H1 (cell line): ENCODE data around the gene C7orf25. TPM values are rescaled to one million over a fixed set of nuclear protein-coding genes. Genes with fewer than 3 reads are reported as not detected.

Experiments
- CTCF ChIA-PET: fragments of 300-600 bp; sonication (Branson Sonifier 250); formaldehyde crosslinking; loops from one replicate; lab custom pipeline; 2021; ENCODE audit not compliant: partially characterized antibody; lab: Charles Lee
- POLR2A ChIA-PET: fragments of 300-600 bp; sonication (Branson Sonifier 250); formaldehyde crosslinking; loops from one replicate; lab custom pipeline; 2021; ENCODE audit warnings: inconsistent platforms; ENCODE audit not compliant: partially characterized antibody; lab: Charles Lee
- DNase-seq, 2 experiments: peaks; one replicate each; pipeline versions ENCODE4 v3.0.0 to v3.0.0-alpha.2; 2010 to 2022; ENCODE audit warnings: low spot score in 2 of 2, low read depth in 1 of 2, mixed read lengths in 1 of 2
- FAIRE-seq: peaks from 2 replicates; lab custom pipeline; 2011; peaks lifted over from hg19 to GRCh38; lab: Jason Lieb, UNC
- H2AFZ ChIP-seq: 2 replicates; pipeline ENCODE4 v1.8.1; 2012; ENCODE audit warnings: low read length, inconsistent platforms
- H2AK5ac ChIP-seq: 2 replicates; pipeline ENCODE4 v1.6.1; 2013; ENCODE audit warnings: low read depth, low read length
- H2BK120ac ChIP-seq: replicated peaks from 2 replicates; pipeline ENCODE3; 2013; ENCODE audit warnings: low read depth, low read length, inconsistent platforms
- H2BK12ac ChIP-seq: 2 replicates; pipeline ENCODE4 v1.6.1; 2013; ENCODE audit warnings: low read depth, low read length
- H2BK15ac ChIP-seq: 2 replicates; pipeline ENCODE4 v1.6.1; 2013; ENCODE audit warnings: low read length
- H2BK20ac ChIP-seq: 2 replicates; pipeline ENCODE4 v1.6.1; 2013; ENCODE audit warnings: low read length
- H2BK5ac ChIP-seq: 2 replicates; pipeline ENCODE4 v1.6.1; 2013; ENCODE audit warnings: low read depth, low read length
- H3K14ac ChIP-seq: 2 replicates; pipeline ENCODE4 v1.6.1; 2013; ENCODE audit warnings: inconsistent platforms; ENCODE audit not compliant: insufficient read length
- H3K18ac ChIP-seq: 2 replicates; pipeline ENCODE4 v1.6.1; 2013; ENCODE audit warnings: low read length; ENCODE audit errors: extremely low read depth
- H3K23ac ChIP-seq: 2 replicates; pipeline ENCODE4 v1.6.1; 2013; ENCODE audit warnings: inconsistent platforms; ENCODE audit not compliant: insufficient read length
- H3K23me2 ChIP-seq: 2 replicates; pipeline ENCODE4 v1.6.1; 2013; ENCODE audit warnings: low read depth, low read length
- H3K27ac ChIP-seq: 2 replicates; pipeline ENCODE4 v1.6.1; 2011; ENCODE audit warnings: low read depth, low read length, inconsistent platforms
- H3K27me3 ChIP-seq, 4 experiments: replicated peaks in 1 of 4; 1 replicate in 1 of 4; 2 replicates in 3 of 4; pipeline versions ENCODE4 v1.6.1 to v1.8.1; 2011 to 2013; ENCODE audit warnings: low read length in 3 of 4, mild to moderate bottlenecking in 3 of 4, inconsistent platforms in 2 of 4, mixed read lengths in 2 of 4, moderate library complexity in 1 of 4; ENCODE audit not compliant: control insufficient read depth in 3 of 4, insufficient read depth in 3 of 4; ENCODE audit errors: extremely low read depth in 1 of 4
- H3K36me3 ChIP-seq, 4 experiments: 2 replicates each; pipeline versions ENCODE4 v1.6.1 to v1.8.1; 2011 to 2013; ENCODE audit warnings: mild to moderate bottlenecking in 4 of 4, low read length in 3 of 4, moderate library complexity in 2 of 4, control low read depth in 1 of 4, inconsistent platforms in 1 of 4; ENCODE audit not compliant: insufficient read depth in 4 of 4, control insufficient read depth in 2 of 4
- H3K4ac ChIP-seq: replicated peaks from 2 replicates; pipeline ENCODE3; 2013; ENCODE audit warnings: low read length, low read depth, mixed read lengths, inconsistent platforms; ENCODE audit not compliant: insufficient read length
- H3K4me1 ChIP-seq, 4 experiments: replicated peaks in 1 of 4; 1 replicate in 1 of 4; 2 replicates in 3 of 4; pipeline versions ENCODE4 v1.6.1 to v1.8.1; 2011 to 2013; ENCODE audit warnings: low read length in 3 of 4, inconsistent platforms in 2 of 4, mixed read lengths in 1 of 4; ENCODE audit not compliant: insufficient read depth in 4 of 4, control insufficient read depth in 3 of 4
- H3K4me2 ChIP-seq, 2 experiments: 2 replicates each; pipeline versions ENCODE4 v1.6.1 to v1.8.1; 2011 to 2013; ENCODE audit warnings: low read depth in 2 of 2, low read length in 2 of 2, control low read depth in 1 of 2, inconsistent platforms in 1 of 2, mild to moderate bottlenecking in 1 of 2; ENCODE audit not compliant: insufficient read depth in 1 of 2
- H3K4me3 ChIP-seq, 4 experiments: fragments of 200-600, 300-600 bp in 1 of 4; sonication (generic), shearing (Covaris generic), sonication (Bioruptor Twin) in 1 of 4; 2 replicates each; pipeline versions ENCODE4 v1.5.1 to v1.8.1; 2011 to 2016; ENCODE audit warnings: low read length in 4 of 4, low read depth in 3 of 4, control low read depth in 2 of 4, inconsistent platforms in 2 of 4, mild to moderate bottlenecking in 2 of 4, mixed read lengths in 1 of 4, moderate library complexity in 1 of 4; ENCODE audit not compliant: insufficient read depth in 2 of 4; ENCODE audit errors: extremely low read depth in 1 of 4
- H3K56ac ChIP-seq: replicated peaks from 2 replicates; pipeline ENCODE3; 2013; ENCODE audit warnings: low read depth, mild to moderate bottlenecking, mixed read lengths, low read length, inconsistent platforms; ENCODE audit not compliant: insufficient read length
- H3K79me1 ChIP-seq: 2 replicates; pipeline ENCODE4 v1.6.1; 2013; ENCODE audit warnings: low read depth, low read length, control low read depth
- H3K79me2 ChIP-seq, 2 experiments: 2 replicates each; pipeline versions ENCODE4 v1.6.1 to v1.8.1; 2012 to 2013; ENCODE audit warnings: low read length in 2 of 2, mild to moderate bottlenecking in 2 of 2, inconsistent platforms in 1 of 2; ENCODE audit not compliant: insufficient read depth in 2 of 2, control insufficient read depth in 1 of 2
- H3K9ac ChIP-seq, 4 experiments: replicated peaks in 1 of 4; 1 replicate in 1 of 4; 2 replicates in 3 of 4; pipeline versions ENCODE4 v1.6.1 to v1.8.1; 2011 to 2013; ENCODE audit warnings: low read depth in 3 of 4, low read length in 3 of 4, control low read depth in 2 of 4, mild to moderate bottlenecking in 2 of 4, moderate library complexity in 2 of 4, inconsistent platforms in 1 of 4; ENCODE audit errors: extremely low read depth in 1 of 4
- H3K9me3 ChIP-seq, 2 experiments: 2 replicates each; pipeline versions ENCODE4 v1.6.1 to v1.8.1; 2012 to 2013; ENCODE audit warnings: mild to moderate bottlenecking in 2 of 2, moderate library complexity in 2 of 2, control low read depth in 1 of 2, inconsistent platforms in 1 of 2, low read depth in 1 of 2, low read length in 1 of 2, mixed read lengths in 1 of 2; ENCODE audit not compliant: insufficient read depth in 2 of 2
- H4K20me1 ChIP-seq, 2 experiments: replicated peaks in 1 of 2; 2 replicates each; pipeline versions ENCODE3 to v1.8.1; 2011 to 2013; ENCODE audit warnings: inconsistent platforms in 2 of 2, low read length in 2 of 2, mild to moderate bottlenecking in 1 of 2; ENCODE audit not compliant: insufficient read depth in 2 of 2, control insufficient read depth in 1 of 2
- H4K5ac ChIP-seq: 2 replicates; pipeline ENCODE4 v1.6.1; 2013; ENCODE audit warnings: low read length, low read depth, mixed read lengths, inconsistent platforms; ENCODE audit not compliant: insufficient read length
- H4K8ac ChIP-seq: 2 replicates; pipeline ENCODE4 v1.8.0; 2013; ENCODE audit warnings: mild to moderate bottlenecking, moderate library complexity, low read length, inconsistent platforms; ENCODE audit not compliant: insufficient read depth; ENCODE audit errors: extremely low read depth
- H4K91ac ChIP-seq: replicated peaks from 2 replicates; pipeline ENCODE3; 2013; ENCODE audit warnings: low read length, mixed read lengths, inconsistent platforms; ENCODE audit not compliant: insufficient read length
- ASH2L ChIP-seq: fragments of 200-600, 300-600 bp; sonication (generic); IDR thresholded peaks from one replicate; pipeline ENCODE4 v1.7.1; 2017; ENCODE audit warnings: low read length
- CBX8 ChIP-seq: fragments of 300-800, 300-1000 bp; sonication (generic); IDR thresholded peaks from 2 replicates; pipeline ENCODE4 v1.7.1; 2016; ENCODE audit warnings: low read depth, low read length, borderline replicate concordance
- CHD1 ChIP-seq: IDR thresholded peaks from 2 replicates; pipeline ENCODE4 v1.6.1; 2012; ENCODE audit warnings: low read depth, low read length, improper control_type of control experiment
- EP300 ChIP-seq, 2 experiments: IDR thresholded peaks; 1 replicate in 1 of 2; 2 replicates in 1 of 2; pipeline ENCODE4 v1.6.1; 2011 to 2012; ENCODE audit warnings: low read depth in 2 of 2, low read length in 2 of 2, mild to moderate bottlenecking in 2 of 2, borderline replicate concordance in 1 of 2, inconsistent platforms in 1 of 2, moderate library complexity in 1 of 2
- FOSL1 ChIP-seq: IDR thresholded peaks from 2 replicates; pipeline ENCODE4 v1.6.1; 2011; ENCODE audit warnings: mild to moderate bottlenecking, low read depth, low read length, moderate library complexity; ENCODE audit not compliant: insufficient read depth
- JUN ChIP-seq: IDR thresholded peaks from 2 replicates; pipeline ENCODE4 v1.6.1; 2011; ENCODE audit warnings: low read depth, mild to moderate bottlenecking, improper control_type of control experiment, low read length
- KDM5A ChIP-seq: fragments of 200-600 bp; IDR thresholded peaks from 2 replicates; pipeline ENCODE4 v1.7.1; 2012; ENCODE audit warnings: mild to moderate bottlenecking, low read length, inconsistent platforms, mixed read lengths
- POLR2A ChIP-seq, 2 experiments: IDR thresholded peaks; 1 replicate in 1 of 2; 2 replicates in 1 of 2; pipeline ENCODE4 v1.6.1; 2011; ENCODE audit warnings: low read depth in 2 of 2, low read length in 2 of 2, mild to moderate bottlenecking in 2 of 2; ENCODE audit errors: control extremely low read depth in 1 of 2
- RXRA ChIP-seq: IDR thresholded peaks from 2 replicates; pipeline ENCODE4 v1.6.1; 2011; ENCODE audit warnings: low read depth, mild to moderate bottlenecking, low read length, moderate library complexity; ENCODE audit not compliant: insufficient read depth
- SP4 ChIP-seq: IDR thresholded peaks from 2 replicates; pipeline ENCODE4 v1.6.1; 2012; ENCODE audit warnings: low read length, inconsistent platforms
- WGBS, 2 experiments: shearing (Covaris generic) in 1 of 2; methylation state at CpG; one replicate each; pipeline versions ENCODE4 v1.1.6 to v1.1.7; 2013 to 2015; ENCODE audit warnings: low lambda C conversion rate in 2 of 2, mixed read lengths in 2 of 2, inconsistent platforms in 1 of 2, low coverage in 1 of 2, missing lambda C conversion rate in 1 of 2; ENCODE audit not compliant: insufficient replicate concordance in 2 of 2, insufficient coverage in 1 of 2, insufficient read length in 1 of 2; ENCODE audit errors: extremely low coverage in 1 of 2, missing lambda C conversion rate in 1 of 2; 5-methylcytosine and 5-hydroxymethylcytosine counted together
- polyA plus RNA-seq, 7 experiments: library from polyadenylated mRNA; depleted of rRNA in 3 of 7; stranded (reverse) in 5 of 7; unstranded in 2 of 7; fragments of >200 nt in 5 of 7; fragments of 200-250 nt in 2 of 7; gene quantifications; 1 replicate in 5 of 7; 2 replicates in 1 of 7; 4 replicates in 1 of 7; pipeline versions ENCODE4 v1.2.1 to v1.2.3, GENCODE V29; 2011 to 2013; ENCODE audit warnings: missing spikeins in 2 of 7, mixed read lengths in 2 of 7
- total RNA-seq: library from RNA; stranded (reverse); fragmentation: NEBNext Ultra II Directional; extraction: Animal tissue kit (Norgen Biotek cat#: 25700); gene quantifications from 2 replicates; pipeline ENCODE4 v1.2.1, GENCODE V29; 2021
- TF ChIP-seq, protein P1 (sequence below), 3 experiments: IDR thresholded peaks; 1 replicate in 2 of 3; 2 replicates in 1 of 3; pipeline versions ENCODE4 v1.5.1 to v1.6.1; 2011; ENCODE audit warnings: low read length in 3 of 3, mild to moderate bottlenecking in 3 of 3, inconsistent platforms in 2 of 3, low read depth in 1 of 3, moderate library complexity in 1 of 3; ENCODE audit not compliant: insufficient read depth in 1 of 3; ENCODE audit errors: control extremely low read depth in 1 of 3

C7orf25 gene
- total and polyA plus RNA-seq, 2 of the 8 experiments (the other 6 are each of a cell fraction or from before 2014, with no cell fraction given), result 0.70 to 4.5 TPM

DNA sequence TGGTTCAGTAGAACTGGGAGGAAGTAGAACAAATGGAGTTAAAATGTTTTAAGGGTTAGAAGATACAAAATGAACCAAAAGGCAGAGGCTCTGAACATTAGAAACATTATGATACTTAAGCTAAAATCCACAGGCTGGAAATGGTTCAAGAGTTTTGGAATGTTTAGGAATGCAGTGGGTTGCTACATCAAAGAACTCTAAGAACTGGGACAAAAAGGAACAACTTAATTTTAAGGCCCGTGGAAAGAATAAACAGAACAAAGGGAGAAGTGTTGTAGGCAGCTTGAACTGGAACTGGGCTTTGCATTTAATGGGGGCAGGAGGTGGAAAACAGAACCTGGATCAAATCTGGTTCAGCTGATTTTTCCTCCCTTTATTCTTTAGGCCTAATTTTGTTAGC, 3.5 kb upstream of the C7orf25 start:
- POLR2A ChIA-PET, result interaction anchor here (0.7 to 9.1 kb wide), 2 partner anchors 12 to 371 kb away, joined by 3 to 112 read pairs; partner anchors contain the start of genes MRPL32 and PSMA2
- no peak overlapping the region for H3K56ac ChIP-seq
- no peak for FAIRE-seq
- TF ChIP-seq ASH2L, result no peak
- no peak for TF ChIP-seq EP300 (IDR thresholded peaks at IDR 0.05; ENCODE audit: borderline replicate concordance in 1 of 2, low read depth in 2 of 2, low read length in 2 of 2)
- TF ChIP-seq JUN, result no peak
- no peak for TF ChIP-seq CHD1
- no peak for TF ChIP-seq FOSL1
- TF ChIP-seq SP4, result no peak
- no peak for TF ChIP-seq POLR2A (IDR thresholded peaks at IDR 0.05; ENCODE audit: control extremely low read depth in 1 of 2, low read depth in 2 of 2, low read length in 2 of 2)
- TF ChIP-seq KDM5A, result no peak
- TF ChIP-seq RXRA, result no peak
- TF ChIP-seq CBX8, result no peak
- TF ChIP-seq, protein P1, sequence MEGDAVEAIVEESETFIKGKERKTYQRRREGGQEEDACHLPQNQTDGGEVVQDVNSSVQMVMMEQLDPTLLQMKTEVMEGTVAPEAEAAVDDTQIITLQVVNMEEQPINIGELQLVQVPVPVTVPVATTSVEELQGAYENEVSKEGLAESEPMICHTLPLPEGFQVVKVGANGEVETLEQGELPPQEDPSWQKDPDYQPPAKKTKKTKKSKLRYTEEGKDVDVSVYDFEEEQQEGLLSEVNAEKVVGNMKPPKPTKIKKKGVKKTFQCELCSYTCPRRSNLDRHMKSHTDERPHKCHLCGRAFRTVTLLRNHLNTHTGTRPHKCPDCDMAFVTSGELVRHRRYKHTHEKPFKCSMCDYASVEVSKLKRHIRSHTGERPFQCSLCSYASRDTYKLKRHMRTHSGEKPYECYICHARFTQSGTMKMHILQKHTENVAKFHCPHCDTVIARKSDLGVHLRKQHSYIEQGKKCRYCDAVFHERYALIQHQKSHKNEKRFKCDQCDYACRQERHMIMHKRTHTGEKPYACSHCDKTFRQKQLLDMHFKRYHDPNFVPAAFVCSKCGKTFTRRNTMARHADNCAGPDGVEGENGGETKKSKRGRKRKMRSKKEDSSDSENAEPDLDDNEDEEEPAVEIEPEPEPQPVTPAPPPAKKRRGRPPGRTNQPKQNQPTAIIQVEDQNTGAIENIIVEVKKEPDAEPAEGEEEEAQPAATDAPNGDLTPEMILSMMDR (IDR thresholded peaks at IDR 0.05; ENCODE audit: control extremely low read depth in 1 of 3, insufficient read depth in 1 of 3, low read depth in 1 of 3, low read length in 3 of 3), result no peak

More for the DNA sequence above, 3.5 kb upstream of the C7orf25 start:
- Histone ChIP-seq H3K27me3 (no peaks in the 10 kb centered on the region), H3K4ac (no peak overlapping the region), H3K27ac (no peak overlapping the region), H2BK120ac (no peak overlapping the region), H4K8ac (no peak overlapping the region), H2AK5ac (no peak overlapping the region), H3K14ac (no peak overlapping the region), H3K9ac (no peak overlapping the region), H2AFZ (no peak overlapping the region), H3K9me3 (no peaks in the 10 kb centered on the region), H3K4me1 (peaks cover 2 to 5% (median 4%) of the 10 kb centered on the region in 4 experiments; a peak in 5 of 7 replicates), H2BK15ac (no peak overlapping the region), H3K18ac (no peak overlapping the region), H3K79me1 (peaks cover 4% of the 10 kb centered on the region; the same call in 1 of the 2 replicates), H3K36me3 (peaks cover 7 to 55% (median 28%) of the 10 kb centered on the region in 4 experiments), H3K4me3 (no peak overlapping the region), H4K20me1 (peaks cover 0 to 1% of the 10 kb centered on the region in 2 experiments), H3K23ac (no peak overlapping the region), H2BK20ac (no peak overlapping the region), H3K4me2 (no peak overlapping the region), H4K91ac (no peak overlapping the region), H2BK12ac (no peak overlapping the region), H3K23me2 (peaks cover 2% of the 10 kb centered on the region; the same call in 1 of the 2 replicates), H2BK5ac (no peak overlapping the region), H3K79me2 (peaks cover 0 to 9% of the 10 kb centered on the region in 2 experiments; a peak in 2 of 4 replicates), H4K5ac (no peak overlapping the region)
- CTCF ChIA-PET, result no interaction called here
- DNase-seq, result no peak
- WGBS, 2 experiments, result 88% methylated on average over 1 of the region's 1 CpG; no CpG with 5 or more reads in 1 of the 2 experiments
